H1 (cell line): ENCODE results near the gene PDZK1IP1. TPM values are rescaled to one million over a fixed set of nuclear protein-coding genes. Genes with fewer than 3 reads are reported as not detected.

Experiments used
- CTCF ChIA-PET: fragments of 300-600 bp; sonication (Branson Sonifier 250); formaldehyde crosslinking; loops from one replicate; lab custom pipeline; 2021; ENCODE audit not compliant: partially characterized antibody; lab: Charles Lee
- POLR2A ChIA-PET: fragments of 300-600 bp; sonication (Branson Sonifier 250); formaldehyde crosslinking; loops from one replicate; lab custom pipeline; 2021; ENCODE audit warnings: inconsistent platforms; ENCODE audit not compliant: partially characterized antibody; lab: Charles Lee
- DNase-seq, 2 experiments: peaks; one replicate each; pipeline versions ENCODE4 v3.0.0 to v3.0.0-alpha.2; 2010 to 2022; ENCODE audit warnings: low spot score in 2 of 2, low read depth in 1 of 2, mixed read lengths in 1 of 2
- FAIRE-seq: peaks from 2 replicates; lab custom pipeline; 2011; peaks lifted over from hg19 to GRCh38; lab: Jason Lieb, UNC
- H2AFZ ChIP-seq: 2 replicates; pipeline ENCODE4 v1.8.1; 2012; ENCODE audit warnings: low read length, inconsistent platforms
- H2AK5ac ChIP-seq: 2 replicates; pipeline ENCODE4 v1.6.1; 2013; ENCODE audit warnings: low read depth, low read length
- H2BK120ac ChIP-seq: replicated peaks from 2 replicates; pipeline ENCODE3; 2013; ENCODE audit warnings: low read depth, low read length, inconsistent platforms
- H2BK12ac ChIP-seq: 2 replicates; pipeline ENCODE4 v1.6.1; 2013; ENCODE audit warnings: low read depth, low read length
- H2BK15ac ChIP-seq: 2 replicates; pipeline ENCODE4 v1.6.1; 2013; ENCODE audit warnings: low read length
- H2BK20ac ChIP-seq: 2 replicates; pipeline ENCODE4 v1.6.1; 2013; ENCODE audit warnings: low read length
- H2BK5ac ChIP-seq: 2 replicates; pipeline ENCODE4 v1.6.1; 2013; ENCODE audit warnings: low read depth, low read length
- H3K14ac ChIP-seq: 2 replicates; pipeline ENCODE4 v1.6.1; 2013; ENCODE audit warnings: inconsistent platforms; ENCODE audit not compliant: insufficient read length
- H3K18ac ChIP-seq: 2 replicates; pipeline ENCODE4 v1.6.1; 2013; ENCODE audit warnings: low read length; ENCODE audit errors: extremely low read depth
- H3K23ac ChIP-seq: 2 replicates; pipeline ENCODE4 v1.6.1; 2013; ENCODE audit warnings: inconsistent platforms; ENCODE audit not compliant: insufficient read length
- H3K23me2 ChIP-seq: 2 replicates; pipeline ENCODE4 v1.6.1; 2013; ENCODE audit warnings: low read depth, low read length
- H3K27ac ChIP-seq: 2 replicates; pipeline ENCODE4 v1.6.1; 2011; ENCODE audit warnings: low read depth, low read length, inconsistent platforms
- H3K27me3 ChIP-seq, 4 experiments: replicated peaks in 1 of 4; 1 replicate in 1 of 4; 2 replicates in 3 of 4; pipeline versions ENCODE4 v1.6.1 to v1.8.1; 2011 to 2013; ENCODE audit warnings: low read length in 3 of 4, mild to moderate bottlenecking in 3 of 4, inconsistent platforms in 2 of 4, mixed read lengths in 2 of 4, moderate library complexity in 1 of 4; ENCODE audit not compliant: control insufficient read depth in 3 of 4, insufficient read depth in 3 of 4; ENCODE audit errors: extremely low read depth in 1 of 4
- H3K36me3 ChIP-seq, 4 experiments: 2 replicates each; pipeline versions ENCODE4 v1.6.1 to v1.8.1; 2011 to 2013; ENCODE audit warnings: mild to moderate bottlenecking in 4 of 4, low read length in 3 of 4, moderate library complexity in 2 of 4, control low read depth in 1 of 4, inconsistent platforms in 1 of 4; ENCODE audit not compliant: insufficient read depth in 4 of 4, control insufficient read depth in 2 of 4
- H3K4ac ChIP-seq: replicated peaks from 2 replicates; pipeline ENCODE3; 2013; ENCODE audit warnings: low read length, low read depth, mixed read lengths, inconsistent platforms; ENCODE audit not compliant: insufficient read length
- H3K4me1 ChIP-seq, 4 experiments: replicated peaks in 1 of 4; 1 replicate in 1 of 4; 2 replicates in 3 of 4; pipeline versions ENCODE4 v1.6.1 to v1.8.1; 2011 to 2013; ENCODE audit warnings: low read length in 3 of 4, inconsistent platforms in 2 of 4, mixed read lengths in 1 of 4; ENCODE audit not compliant: insufficient read depth in 4 of 4, control insufficient read depth in 3 of 4
- H3K4me2 ChIP-seq, 2 experiments: 2 replicates each; pipeline versions ENCODE4 v1.6.1 to v1.8.1; 2011 to 2013; ENCODE audit warnings: low read depth in 2 of 2, low read length in 2 of 2, control low read depth in 1 of 2, inconsistent platforms in 1 of 2, mild to moderate bottlenecking in 1 of 2; ENCODE audit not compliant: insufficient read depth in 1 of 2
- H3K4me3 ChIP-seq, 4 experiments: fragments of 200-600, 300-600 bp in 1 of 4; sonication (generic), shearing (Covaris generic), sonication (Bioruptor Twin) in 1 of 4; 2 replicates each; pipeline versions ENCODE4 v1.5.1 to v1.8.1; 2011 to 2016; ENCODE audit warnings: low read length in 4 of 4, low read depth in 3 of 4, control low read depth in 2 of 4, inconsistent platforms in 2 of 4, mild to moderate bottlenecking in 2 of 4, mixed read lengths in 1 of 4, moderate library complexity in 1 of 4; ENCODE audit not compliant: insufficient read depth in 2 of 4; ENCODE audit errors: extremely low read depth in 1 of 4
- H3K56ac ChIP-seq: replicated peaks from 2 replicates; pipeline ENCODE3; 2013; ENCODE audit warnings: low read depth, mild to moderate bottlenecking, mixed read lengths, low read length, inconsistent platforms; ENCODE audit not compliant: insufficient read length
- H3K79me1 ChIP-seq: 2 replicates; pipeline ENCODE4 v1.6.1; 2013; ENCODE audit warnings: low read depth, low read length, control low read depth
- H3K79me2 ChIP-seq, 2 experiments: 2 replicates each; pipeline versions ENCODE4 v1.6.1 to v1.8.1; 2012 to 2013; ENCODE audit warnings: low read length in 2 of 2, mild to moderate bottlenecking in 2 of 2, inconsistent platforms in 1 of 2; ENCODE audit not compliant: insufficient read depth in 2 of 2, control insufficient read depth in 1 of 2
- H3K9ac ChIP-seq, 4 experiments: replicated peaks in 1 of 4; 1 replicate in 1 of 4; 2 replicates in 3 of 4; pipeline versions ENCODE4 v1.6.1 to v1.8.1; 2011 to 2013; ENCODE audit warnings: low read depth in 3 of 4, low read length in 3 of 4, control low read depth in 2 of 4, mild to moderate bottlenecking in 2 of 4, moderate library complexity in 2 of 4, inconsistent platforms in 1 of 4; ENCODE audit errors: extremely low read depth in 1 of 4
- H3K9me3 ChIP-seq, 2 experiments: 2 replicates each; pipeline versions ENCODE4 v1.6.1 to v1.8.1; 2012 to 2013; ENCODE audit warnings: mild to moderate bottlenecking in 2 of 2, moderate library complexity in 2 of 2, control low read depth in 1 of 2, inconsistent platforms in 1 of 2, low read depth in 1 of 2, low read length in 1 of 2, mixed read lengths in 1 of 2; ENCODE audit not compliant: insufficient read depth in 2 of 2
- H4K20me1 ChIP-seq, 2 experiments: replicated peaks in 1 of 2; 2 replicates each; pipeline versions ENCODE3 to v1.8.1; 2011 to 2013; ENCODE audit warnings: inconsistent platforms in 2 of 2, low read length in 2 of 2, mild to moderate bottlenecking in 1 of 2; ENCODE audit not compliant: insufficient read depth in 2 of 2, control insufficient read depth in 1 of 2
- H4K5ac ChIP-seq: 2 replicates; pipeline ENCODE4 v1.6.1; 2013; ENCODE audit warnings: low read length, low read depth, mixed read lengths, inconsistent platforms; ENCODE audit not compliant: insufficient read length
- H4K8ac ChIP-seq: 2 replicates; pipeline ENCODE4 v1.8.0; 2013; ENCODE audit warnings: mild to moderate bottlenecking, moderate library complexity, low read length, inconsistent platforms; ENCODE audit not compliant: insufficient read depth; ENCODE audit errors: extremely low read depth
- H4K91ac ChIP-seq: replicated peaks from 2 replicates; pipeline ENCODE3; 2013; ENCODE audit warnings: low read length, mixed read lengths, inconsistent platforms; ENCODE audit not compliant: insufficient read length
- CBX5 ChIP-seq: fragments of 300-800, 300-1000 bp; sonication (generic); IDR thresholded peaks from 2 replicates; pipeline ENCODE4 v1.7.1; 2016; ENCODE audit warnings: antibody characterized with exemption, low read length, low read depth
- FOSL1 ChIP-seq: IDR thresholded peaks from 2 replicates; pipeline ENCODE4 v1.6.1; 2011; ENCODE audit warnings: mild to moderate bottlenecking, low read depth, low read length, moderate library complexity; ENCODE audit not compliant: insufficient read depth
- HDAC2 ChIP-seq, 2 experiments: fragments of 300-600 bp in 1 of 2; sonication (generic) in 1 of 2; IDR thresholded peaks; 2 replicates each; pipeline ENCODE4 v1.6.1; 2011 to 2012; ENCODE audit warnings: low read depth in 2 of 2, low read length in 2 of 2, mild to moderate bottlenecking in 2 of 2, moderate library complexity in 2 of 2, borderline replicate concordance in 1 of 2, inconsistent platforms in 1 of 2
- JUN ChIP-seq: IDR thresholded peaks from 2 replicates; pipeline ENCODE4 v1.6.1; 2011; ENCODE audit warnings: low read depth, mild to moderate bottlenecking, improper control_type of control experiment, low read length
- KDM5A ChIP-seq: fragments of 200-600 bp; IDR thresholded peaks from 2 replicates; pipeline ENCODE4 v1.7.1; 2012; ENCODE audit warnings: mild to moderate bottlenecking, low read length, inconsistent platforms, mixed read lengths
- POU5F1 ChIP-seq: IDR thresholded peaks from 2 replicates; pipeline ENCODE4 v1.6.1; 2011; ENCODE audit warnings: low read depth, mild to moderate bottlenecking, low read length, moderate library complexity
- RAD21 ChIP-seq, 2 experiments: IDR thresholded peaks in 1 of 2; conservative IDR thresholded peaks in 1 of 2; 2 replicates each; pipeline ENCODE4 v1.6.1; 2011; ENCODE audit warnings: low read depth in 2 of 2, low read length in 2 of 2, improper control_type of control experiment in 1 of 2, inconsistent platforms in 1 of 2, mild to moderate bottlenecking in 1 of 2, moderate library complexity in 1 of 2
- RBBP5 ChIP-seq: IDR thresholded peaks from 2 replicates; pipeline ENCODE4 v1.7.1; 2012; ENCODE audit warnings: low read depth, mild to moderate bottlenecking, inconsistent platforms, low read length, moderate library complexity, borderline replicate concordance
- RFX5 ChIP-seq: IDR thresholded peaks from 2 replicates; pipeline ENCODE4 v1.6.1; 2011; ENCODE audit warnings: low read depth, low read length, improper control_type of control experiment, borderline replicate concordance
- SIN3A ChIP-seq, 2 experiments: IDR thresholded peaks in 1 of 2; conservative IDR thresholded peaks in 1 of 2; 2 replicates each; pipeline ENCODE4 v1.6.1; 2011 to 2012; ENCODE audit warnings: low read length in 2 of 2, improper control_type of control experiment in 1 of 2, low read depth in 1 of 2, mild to moderate bottlenecking in 1 of 2
- TBP ChIP-seq: IDR thresholded peaks from 2 replicates; pipeline ENCODE4 v1.6.1; 2011; ENCODE audit warnings: low read depth, low read length, improper control_type of control experiment
- WGBS, 2 experiments: shearing (Covaris generic) in 1 of 2; methylation state at CpG; one replicate each; pipeline versions ENCODE4 v1.1.6 to v1.1.7; 2013 to 2015; ENCODE audit warnings: low lambda C conversion rate in 2 of 2, mixed read lengths in 2 of 2, inconsistent platforms in 1 of 2, low coverage in 1 of 2, missing lambda C conversion rate in 1 of 2; ENCODE audit not compliant: insufficient replicate concordance in 2 of 2, insufficient coverage in 1 of 2, insufficient read length in 1 of 2; ENCODE audit errors: extremely low coverage in 1 of 2, missing lambda C conversion rate in 1 of 2; 5-methylcytosine and 5-hydroxymethylcytosine counted together
- polyA plus RNA-seq, 7 experiments: library from polyadenylated mRNA; depleted of rRNA in 3 of 7; stranded (reverse) in 5 of 7; unstranded in 2 of 7; fragments of >200 nt in 5 of 7; fragments of 200-250 nt in 2 of 7; gene quantifications; 1 replicate in 5 of 7; 2 replicates in 1 of 7; 4 replicates in 1 of 7; pipeline versions ENCODE4 v1.2.1 to v1.2.3, GENCODE V29; 2011 to 2013; ENCODE audit warnings: missing spikeins in 2 of 7, mixed read lengths in 2 of 7
- total RNA-seq: library from RNA; stranded (reverse); fragmentation: NEBNext Ultra II Directional; extraction: Animal tissue kit (Norgen Biotek cat#: 25700); gene quantifications from 2 replicates; pipeline ENCODE4 v1.2.1, GENCODE V29; 2021
- TF ChIP-seq, protein P1 (sequence below): IDR thresholded peaks from 2 replicates; pipeline ENCODE4 v1.6.1; 2012; ENCODE audit warnings: inconsistent platforms

The PDZK1IP1 gene
- total and polyA plus RNA-seq, 2 of the 8 experiments (the other 6 are each of a cell fraction or from before 2014, with no cell fraction given): 0.17 TPM; not detected in 1

DNA sequence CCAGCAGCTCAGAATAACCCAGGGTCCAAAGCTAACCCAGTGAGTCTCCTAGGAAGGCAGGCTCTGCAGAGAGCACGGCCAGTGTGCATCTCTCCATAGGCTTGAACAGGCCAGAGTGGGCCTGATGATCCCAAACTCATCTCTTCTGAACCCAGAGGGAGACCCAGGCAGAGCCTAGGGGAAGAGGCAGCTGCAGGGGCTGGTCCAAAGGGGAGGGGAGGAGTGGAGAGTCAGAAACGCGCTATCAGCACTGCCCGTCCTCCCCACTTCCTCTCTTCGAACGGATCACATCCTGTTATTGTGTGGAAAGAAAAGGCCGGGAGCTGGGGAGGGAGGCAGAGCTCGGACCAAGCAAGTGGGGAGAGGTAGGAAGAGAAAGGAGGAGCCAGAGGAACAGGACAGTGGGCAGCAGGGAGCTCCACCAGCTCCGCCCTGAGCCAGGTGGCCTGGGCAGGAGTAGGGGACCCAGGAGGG is 22.0 kb upstream of the PDZK1IP1 start:
- no peaks in the 10 kb centered on the region for H3K79me1 ChIP-seq
- POLR2A ChIA-PET: interaction anchor here (0.8 to 1.4 kb wide), 2 partner anchors 18 to 28 kb away, joined by 3 read pairs; no protein-coding TSS in a partner anchor
- H2BK120ac ChIP-seq: no peak overlapping the region
- no peaks in the 10 kb centered on the region for H3K79me2 ChIP-seq
- no peak overlapping the region for H4K91ac ChIP-seq
- no peak overlapping the region for H2AK5ac ChIP-seq
- no peak overlapping the region; the same call in 1 of the 2 replicates for H2AFZ ChIP-seq
- no peaks in the 10 kb centered on the region for H4K20me1 ChIP-seq
- no peak overlapping the region for H3K18ac ChIP-seq
- H3K56ac ChIP-seq: no peak overlapping the region
- CTCF ChIA-PET: interaction anchor here (0.9 to 3.5 kb wide), 13 partner anchors 8 to 334 kb away, joined by 3 to 23 read pairs (median 3); partner anchors contain the start of gene FOXD2
- no peak overlapping the region for H3K9ac ChIP-seq
- H3K4me3 ChIP-seq: no peak overlapping the region
- no peak overlapping the region for H3K4me2 ChIP-seq
- peaks cover 5 to 25% (median 16%) of the 10 kb centered on the region in 4 experiments for H3K4me1 ChIP-seq
- no peak overlapping the region for H3K14ac ChIP-seq
- no peak overlapping the region for H2BK5ac ChIP-seq
- H3K23ac ChIP-seq: no peak overlapping the region
- no peaks in the 10 kb centered on the region for H3K36me3 ChIP-seq
- DNase-seq: no peak
- no peak overlapping the region for H3K4ac ChIP-seq
- 68% methylated on average over 9 of the region's 9 CpGs; no CpG with 5 or more reads in 1 of the 2 experiments for WGBS, 2 experiments
- no peak for FAIRE-seq
- no peak overlapping the region for H2BK15ac ChIP-seq
- no peak overlapping the region for H3K27ac ChIP-seq
- H2BK20ac ChIP-seq: no peak overlapping the region
- peak overlapping the region; percentile 18; the same call in 1 of the 2 replicates for H4K8ac ChIP-seq
- H3K9me3 ChIP-seq: no peaks in the 10 kb centered on the region
- H4K5ac ChIP-seq: no peak overlapping the region
- no peaks in the 10 kb centered on the region; the same call in 1 of the 2 replicates for H3K23me2 ChIP-seq
- peak overlapping the region; percentile 29; the same call in 1 of the 2 replicates for H2BK12ac ChIP-seq
- H3K27me3 ChIP-seq: peaks cover 2 to 35% (median 27%) of the 10 kb centered on the region in 4 experiments
- TF ChIP-seq FOSL1 (no peak), JUN (no peak), RFX5 (no peak), POU5F1 (no peak), TBP (no peak), KDM5A (no peak), HDAC2 (IDR thresholded peaks at IDR 0.05; ENCODE audit: borderline replicate concordance in 1 of 2, low read depth in 2 of 2, low read length in 2 of 2) (no peak), RAD21 (IDR thresholded peaks at IDR 0.05 in 1 of 2, conservative IDR thresholded peaks at IDR 0.05 in 1 of 2; ENCODE audit: low read depth in 2 of 2, low read length in 2 of 2) (no peak), RBBP5 (no peak), SIN3A (conservative IDR thresholded peaks at IDR 0.05 in 1 of 2, IDR thresholded peaks at IDR 0.05 in 1 of 2; ENCODE audit: low read depth in 1 of 2, low read length in 2 of 2) (no peak), CBX5 (no peak)
- TF ChIP-seq, protein P1, sequence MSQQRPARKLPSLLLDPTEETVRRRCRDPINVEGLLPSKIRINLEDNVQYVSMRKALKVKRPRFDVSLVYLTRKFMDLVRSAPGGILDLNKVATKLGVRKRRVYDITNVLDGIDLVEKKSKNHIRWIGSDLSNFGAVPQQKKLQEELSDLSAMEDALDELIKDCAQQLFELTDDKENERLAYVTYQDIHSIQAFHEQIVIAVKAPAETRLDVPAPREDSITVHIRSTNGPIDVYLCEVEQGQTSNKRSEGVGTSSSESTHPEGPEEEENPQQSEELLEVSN: no peak
